HG03460 (cell line): ENCODE data around the gene KERA.

ENCODE experiments used
- ATAC-seq: cut with Tn5 transposase; IDR thresholded peaks from one replicate; pipeline ENCODE4 v1.9.1; 2021; ENCODE audit not compliant: unreplicated experiment

KERA gene

GRCh38 chr12:91017511-91018263 is 40.1 kb downstream of the KERA start:
- ATAC-seq: no peak

GRCh38 chr12:91017043-91017442 is 40.8 kb downstream of the KERA start:
- ATAC-seq: no peak

GRCh38 chr12:91009319-91009950 is 48.4 kb downstream of the KERA start:
- ATAC-seq: peak; percentile 92

GRCh38 chr12:91007531-91008290 is 50.1 kb downstream of the KERA start:
- peak; percentile 76 for ATAC-seq

- no peak for ATAC-seq
Measured at GRCh38 chr12:91004872-91005271, 53.0 kb downstream of the KERA start, which contains the start of gene EPYC. Gene EPYC (minus strand): TSS chr12:91004972. CDS start chr12:91002565, 2,407 bp downstream.

GRCh38 chr12:91003737-91004136 is 54.1 kb downstream of the KERA start:
- no peak for ATAC-seq

GRCh38 chr12:91001306-91001705 is 56.5 kb downstream of the KERA start:
- ATAC-seq: no peak
